Astrocyte of the spinal cord (primary cell): ENCODE results near the gene PLLP.

Experiments used
- DNase-seq: peaks from one replicate; pipeline ENCODE4 v3.0.0; 2011; ENCODE audit warnings: low read depth, low spot score
- H3K4me3 ChIP-seq: 2 replicates; pipeline ENCODE4 v1.5.1; 2011; ENCODE audit warnings: low read depth, mild to moderate bottlenecking, low read length, moderate library complexity
- CTCF ChIP-seq: IDR thresholded peaks from 2 replicates; pipeline ENCODE4 v1.5.1; 2012; ENCODE audit warnings: low read depth, mild to moderate bottlenecking, low read length, inconsistent platforms
- in situ Hi-C: cut with HindIII; loops from 2 replicates; pipeline ENCODE4 v1.10.0; 2017; ENCODE audit warnings: low sequenced_read_pairs

The PLLP gene

DNA sequence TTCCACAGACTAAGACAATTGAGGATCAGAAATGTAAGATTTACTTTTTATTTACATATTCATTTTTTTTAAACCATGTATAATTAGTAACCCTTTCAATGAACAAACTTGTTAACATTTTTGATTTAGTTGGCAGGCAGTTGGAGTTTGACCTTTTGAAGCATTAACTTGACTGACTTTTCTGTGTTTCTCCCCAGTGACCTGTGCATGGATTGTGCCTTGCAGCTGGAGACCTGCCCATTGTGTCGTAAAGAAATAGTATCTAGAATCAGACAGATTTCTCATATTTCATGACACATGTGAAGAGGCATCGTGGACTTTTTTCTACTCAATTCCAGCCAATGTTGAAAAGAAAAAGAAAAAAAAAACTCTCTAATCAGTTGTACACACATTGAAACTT, 45.8 kb downstream of the PLLP start:
- no peak for DNase-seq
- in situ Hi-C loops, result no loop called here
- no peak for TF ChIP-seq CTCF

GRCh38 chr16:57236022-57236350, 48.5 kb downstream of the PLLP start:
- in situ Hi-C loops, result no loop called here
- TF ChIP-seq CTCF, result no peak

More for the DNA sequence above, 45.8 kb downstream of the PLLP start:
- H3K4me3 ChIP-seq, result no peak overlapping the region

GRCh38 chr16:57235128-57236021, 49.1 kb downstream of the PLLP start:
- no peak for TF ChIP-seq CTCF
- H3K4me3 ChIP-seq, result no peak overlapping the region
- peak; percentile 89 for DNase-seq
- in situ Hi-C loops, result no loop called here

More at GRCh38 chr16:57236022-57236350, 48.5 kb downstream of the PLLP start:
- DNase-seq, result no peak
- no peak overlapping the region for H3K4me3 ChIP-seq

GRCh38 chr16:57234707-57235092, 49.8 kb downstream of the PLLP start:
- TF ChIP-seq CTCF, result no peak
- in situ Hi-C loops, result no loop called here

GRCh38 chr16:57233944-57234706, 50.3 kb downstream of the PLLP start:
- DNase-seq, result no peak
- TF ChIP-seq CTCF, result no peak
- in situ Hi-C loops, result no loop called here
- H3K4me3 ChIP-seq, result no peak overlapping the region

More at GRCh38 chr16:57234707-57235092, 49.8 kb downstream of the PLLP start:
- no peak overlapping the region for H3K4me3 ChIP-seq
- no peak for DNase-seq

DNA sequence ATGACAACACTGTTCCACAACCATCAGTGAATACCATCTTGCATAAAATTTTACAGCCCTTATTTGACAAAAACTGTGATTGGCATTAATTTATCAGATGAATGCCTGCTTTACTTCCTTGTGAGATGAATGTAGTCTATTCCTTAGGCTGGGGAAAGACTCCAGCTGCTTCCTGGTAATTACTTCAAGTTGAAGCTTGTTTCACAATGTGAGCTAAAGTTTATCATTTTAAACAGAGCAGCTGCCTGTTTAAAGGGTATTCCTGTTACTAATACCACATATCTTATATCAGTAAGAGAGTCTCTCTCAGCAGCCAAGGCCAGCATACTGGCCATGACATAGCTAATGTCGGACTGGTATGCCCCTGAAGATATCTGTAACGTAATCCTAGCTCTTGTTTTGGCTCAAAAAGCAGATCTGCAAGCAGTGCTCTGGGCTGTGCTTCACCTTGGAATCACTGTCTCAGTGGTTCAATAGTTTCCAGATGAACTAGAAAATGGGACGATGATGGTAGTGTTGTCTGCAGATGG, 52.6 kb downstream of the PLLP start:
- TF ChIP-seq CTCF, result no peak
- no peak for DNase-seq
- H3K4me3 ChIP-seq, result no peak overlapping the region
- in situ Hi-C loops, result no loop called here
